GM12891 (cell line): ENCODE measurements around the gene NDUFV3.

Experiments
- PAX5 ChIP-seq: IDR thresholded peaks from 2 replicates; pipeline ENCODE4 v1.6.1; 2011; ENCODE audit warnings: low read length, moderate library complexity, mild to moderate bottlenecking; ENCODE audit not compliant: insufficient read depth, severe bottlenecking
- POLR2A ChIP-seq: IDR thresholded peaks from 2 replicates; pipeline ENCODE4 v1.6.1; 2011; ENCODE audit warnings: low read depth, low read length, control low read depth
- POLR2AphosphoS5 ChIP-seq: IDR thresholded peaks from 2 replicates; pipeline ENCODE4 v1.6.1; 2011; ENCODE audit warnings: low read depth, low read length, control low read depth
- TAF1 ChIP-seq: IDR thresholded peaks from 2 replicates; pipeline ENCODE4 v1.6.1; 2011; ENCODE audit warnings: low read depth, low read length, control low read depth

GRCh38 chr21:42937960-42938605, 45.0 kb downstream of the NDUFV3 start:
- TF ChIP-seq POLR2A (no peak), PAX5 (no peak), POLR2AphosphoS5 (no peak), TAF1 (no peak)
